ENCODE measurements around the gene BHLHA15. TPM values are rescaled to one million over a fixed set of nuclear protein-coding genes. Genes with fewer than 3 reads are reported as not detected.

Gene BHLHA15
- total and polyA plus RNA-seq, 2 of the 13 experiments (the other 11 are each of a cell fraction or from before 2014, with no cell fraction given) = 1.9 to 6.1 TPM

GRCh38 chr7:98251601-98252424 lies 40.6 kb downstream of the BHLHA15 start, which contains the start of gene TECPR1 (continued):
- TF ChIP-seq, protein P1, sequence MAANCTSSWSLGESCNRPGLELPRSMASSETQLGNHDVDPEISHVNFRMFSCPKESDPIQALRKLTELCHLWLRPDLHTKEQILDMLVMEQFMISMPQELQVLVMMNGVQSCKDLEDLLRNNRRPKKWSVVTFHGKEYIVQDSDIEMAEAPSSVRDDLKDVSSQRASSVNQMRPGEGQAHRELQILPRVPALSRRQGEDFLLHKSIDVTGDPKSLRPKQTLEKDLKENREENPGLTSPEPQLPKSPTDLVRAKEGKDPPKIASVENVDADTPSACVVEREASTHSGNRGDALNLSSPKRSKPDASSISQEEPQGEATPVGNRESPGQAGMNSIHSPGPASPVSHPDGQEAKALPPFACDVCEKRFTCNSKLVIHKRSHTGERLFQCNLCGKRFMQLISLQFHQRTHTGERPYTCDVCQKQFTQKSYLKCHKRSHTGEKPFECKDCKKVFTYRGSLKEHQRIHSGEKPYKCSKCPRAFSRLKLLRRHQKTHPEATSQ (CRISPR knock-in tag; IDR thresholded peaks at IDR 0.05; ENCODE audit: borderline replicate concordance) = no peak
- TF ChIP-seq REXO4 (CRISPR knock-in tag; IDR thresholded peaks at IDR 0.05; ENCODE audit: borderline replicate concordance) (no peak), SRF (IDR thresholded peaks at IDR 0.05; ENCODE audit: low read depth, low read length) (no peak), ZNF121 (CRISPR knock-in tag; IDR thresholded peaks at IDR 0.05) (no peak), ATF2 (CRISPR knock-in tag; IDR thresholded peaks at IDR 0.05) (peak; percentile 11; the same call in 1 of the 2 replicates), PLSCR1 (CRISPR knock-in tag; IDR thresholded peaks at IDR 0.05; ENCODE audit: borderline replicate concordance) (no peak), HIC2 (CRISPR knock-in tag; IDR thresholded peaks at IDR 0.05; ENCODE audit: low read depth) (no peak), ONECUT2 (CRISPR knock-in tag; IDR thresholded peaks at IDR 0.05) (no peak), ATAD3A (CRISPR knock-in tag; IDR thresholded peaks at IDR 0.05) (no peak), ZNF614 (CRISPR knock-in tag; IDR thresholded peaks at IDR 0.05; ENCODE audit: borderline replicate concordance) (peak; percentile 35; the same call in 1 of the 2 replicates)
- TF ChIP-seq, protein P2, sequence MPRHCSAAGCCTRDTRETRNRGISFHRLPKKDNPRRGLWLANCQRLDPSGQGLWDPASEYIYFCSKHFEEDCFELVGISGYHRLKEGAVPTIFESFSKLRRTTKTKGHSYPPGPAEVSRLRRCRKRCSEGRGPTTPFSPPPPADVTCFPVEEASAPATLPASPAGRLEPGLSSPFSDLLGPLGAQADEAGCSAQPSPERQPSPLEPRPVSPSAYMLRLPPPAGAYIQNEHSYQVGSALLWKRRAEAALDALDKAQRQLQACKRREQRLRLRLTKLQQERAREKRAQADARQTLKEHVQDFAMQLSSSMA (CRISPR knock-in tag; IDR thresholded peaks at IDR 0.05) = 0 out of 2 replicates have a peak, but pooled peaks have one; percentile 62
- TF ChIP-seq, protein P3, sequence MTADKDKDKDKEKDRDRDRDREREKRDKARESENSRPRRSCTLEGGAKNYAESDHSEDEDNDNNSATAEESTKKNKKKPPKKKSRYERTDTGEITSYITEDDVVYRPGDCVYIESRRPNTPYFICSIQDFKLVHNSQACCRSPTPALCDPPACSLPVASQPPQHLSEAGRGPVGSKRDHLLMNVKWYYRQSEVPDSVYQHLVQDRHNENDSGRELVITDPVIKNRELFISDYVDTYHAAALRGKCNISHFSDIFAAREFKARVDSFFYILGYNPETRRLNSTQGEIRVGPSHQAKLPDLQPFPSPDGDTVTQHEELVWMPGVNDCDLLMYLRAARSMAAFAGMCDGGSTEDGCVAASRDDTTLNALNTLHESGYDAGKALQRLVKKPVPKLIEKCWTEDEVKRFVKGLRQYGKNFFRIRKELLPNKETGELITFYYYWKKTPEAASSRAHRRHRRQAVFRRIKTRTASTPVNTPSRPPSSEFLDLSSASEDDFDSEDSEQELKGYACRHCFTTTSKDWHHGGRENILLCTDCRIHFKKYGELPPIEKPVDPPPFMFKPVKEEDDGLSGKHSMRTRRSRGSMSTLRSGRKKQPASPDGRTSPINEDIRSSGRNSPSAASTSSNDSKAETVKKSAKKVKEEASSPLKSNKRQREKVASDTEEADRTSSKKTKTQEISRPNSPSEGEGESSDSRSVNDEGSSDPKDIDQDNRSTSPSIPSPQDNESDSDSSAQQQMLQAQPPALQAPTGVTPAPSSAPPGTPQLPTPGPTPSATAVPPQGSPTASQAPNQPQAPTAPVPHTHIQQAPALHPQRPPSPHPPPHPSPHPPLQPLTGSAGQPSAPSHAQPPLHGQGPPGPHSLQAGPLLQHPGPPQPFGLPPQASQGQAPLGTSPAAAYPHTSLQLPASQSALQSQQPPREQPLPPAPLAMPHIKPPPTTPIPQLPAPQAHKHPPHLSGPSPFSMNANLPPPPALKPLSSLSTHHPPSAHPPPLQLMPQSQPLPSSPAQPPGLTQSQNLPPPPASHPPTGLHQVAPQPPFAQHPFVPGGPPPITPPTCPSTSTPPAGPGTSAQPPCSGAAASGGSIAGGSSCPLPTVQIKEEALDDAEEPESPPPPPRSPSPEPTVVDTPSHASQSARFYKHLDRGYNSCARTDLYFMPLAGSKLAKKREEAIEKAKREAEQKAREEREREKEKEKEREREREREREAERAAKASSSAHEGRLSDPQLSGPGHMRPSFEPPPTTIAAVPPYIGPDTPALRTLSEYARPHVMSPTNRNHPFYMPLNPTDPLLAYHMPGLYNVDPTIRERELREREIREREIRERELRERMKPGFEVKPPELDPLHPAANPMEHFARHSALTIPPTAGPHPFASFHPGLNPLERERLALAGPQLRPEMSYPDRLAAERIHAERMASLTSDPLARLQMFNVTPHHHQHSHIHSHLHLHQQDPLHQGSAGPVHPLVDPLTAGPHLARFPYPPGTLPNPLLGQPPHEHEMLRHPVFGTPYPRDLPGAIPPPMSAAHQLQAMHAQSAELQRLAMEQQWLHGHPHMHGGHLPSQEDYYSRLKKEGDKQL (CRISPR knock-in tag; IDR thresholded peaks at IDR 0.05; ENCODE audit: low read depth) = no peak
- TF ChIP-seq, protein P4, sequence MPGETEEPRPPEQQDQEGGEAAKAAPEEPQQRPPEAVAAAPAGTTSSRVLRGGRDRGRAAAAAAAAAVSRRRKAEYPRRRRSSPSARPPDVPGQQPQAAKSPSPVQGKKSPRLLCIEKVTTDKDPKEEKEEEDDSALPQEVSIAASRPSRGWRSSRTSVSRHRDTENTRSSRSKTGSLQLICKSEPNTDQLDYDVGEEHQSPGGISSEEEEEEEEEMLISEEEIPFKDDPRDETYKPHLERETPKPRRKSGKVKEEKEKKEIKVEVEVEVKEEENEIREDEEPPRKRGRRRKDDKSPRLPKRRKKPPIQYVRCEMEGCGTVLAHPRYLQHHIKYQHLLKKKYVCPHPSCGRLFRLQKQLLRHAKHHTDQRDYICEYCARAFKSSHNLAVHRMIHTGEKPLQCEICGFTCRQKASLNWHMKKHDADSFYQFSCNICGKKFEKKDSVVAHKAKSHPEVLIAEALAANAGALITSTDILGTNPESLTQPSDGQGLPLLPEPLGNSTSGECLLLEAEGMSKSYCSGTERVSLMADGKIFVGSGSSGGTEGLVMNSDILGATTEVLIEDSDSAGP (CRISPR knock-in tag; IDR thresholded peaks at IDR 0.05; ENCODE audit: borderline replicate concordance) = peak; percentile 93

Measured in HepG2 (cell line).